Measurements from ENCODE around the gene GPR55. TPM values are rescaled to one million over a fixed set of nuclear protein-coding genes. Genes with fewer than 3 reads are reported as not detected.

Gene GPR55
- total and polyA plus RNA-seq, 10 of the 15 experiments (the other 5 are each of a cell fraction or from before 2014, with no cell fraction given): 2.1 to 30.1 (median 16.2) TPM

- no peak for FAIRE-seq
- H4K20me1 ChIP-seq (ENCODE audit: control insufficient read depth, insufficient read depth): no peaks in the 10 kb centered on the region
- CTCF ChIA-PET: interaction anchor here (1.0 to 1.1 kb wide), 3 partner anchors 11 to 42 kb away, joined by 3 to 4 read pairs (median 3); no protein-coding TSS in a partner anchor
Observed at GRCh38 chr2:230891064-230891463, 34.0 kb downstream of the GPR55 start.

More at GRCh38 chr2:230891064-230891463, 34.0 kb downstream of the GPR55 start:
- H3K4me1 ChIP-seq (ENCODE audit: control insufficient read depth, insufficient read depth, low read length): peaks cover 40% of the 10 kb centered on the region
- ChIA-PET POLR2A (no interaction called here), SMC1A (ENCODE audit: uncharacterized antibody, unreplicated experiment) (interaction anchor here (1.2 to 1.5 kb wide), 3 partner anchors 18 to 101 kb away, joined by 3 to 6 read pairs (median 3); no protein-coding TSS in a partner anchor), RAD21 (ENCODE audit: unreplicated experiment) (interaction anchor here (1.4 kb wide), 1 partner anchor 93 kb away, joined by 3 read pairs; no protein-coding TSS in a partner anchor)
- ATAC-seq: no peak
- H3K27ac ChIP-seq (ENCODE audit: control insufficient read depth, insufficient read depth): no peak overlapping the region
- BruUV-seq (replicated peaks): no TSS peak
- peaks cover 1% of the 10 kb centered on the region; the same call in 2 of the 3 replicates for H3K9me3 ChIP-seq (replicated peaks; ENCODE audit: control insufficient read depth, insufficient read depth, low read length)
- H3K36me3 ChIP-seq (ENCODE audit: control insufficient read depth in 2 of 2, insufficient read depth in 2 of 2, low read length in 1 of 2): no peaks in the 10 kb centered on the region
- DNase-seq (ENCODE audit: low read depth, low spot score): no peak
- 78% methylated on average over 5 of the region's 5 CpGs for WGBS (ENCODE audit: insufficient coverage, insufficient replicate concordance, low lambda C conversion rate, missing lambda C conversion rate)
- H3K27me3 ChIP-seq (replicated peaks in 1 of 2; ENCODE audit: control insufficient read depth in 2 of 2, insufficient read depth in 2 of 2, low read length in 1 of 2): no peaks in the 10 kb centered on the region
- no peak overlapping the region for H2AFZ ChIP-seq (ENCODE audit: control insufficient read depth, low read depth, low read length)
- no peak overlapping the region for H3K4me3 ChIP-seq
- H3K4me2 ChIP-seq (ENCODE audit: control insufficient read depth, insufficient read depth): peak overlapping the region; percentile 53; the same call in 1 of the 2 replicates
- in situ Hi-C loops (cut with MboI) (no loop called here), intact Hi-C loops (cut with micrococcal nuclease; ENCODE audit: unreplicated experiment) (no loop called here)
- TF ChIP-seq PAX5 (IDR thresholded peaks at IDR 0.05; ENCODE audit: borderline replicate concordance, low read depth, low read length) (no peak), RUNX3 (IDR thresholded peaks at IDR 0.05; ENCODE audit: low read length) (no peak), MTA3 (IDR thresholded peaks at IDR 0.05; ENCODE audit: borderline replicate concordance, low read length) (no peak), NFXL1 (IDR thresholded peaks at IDR 0.05; ENCODE audit: borderline replicate concordance) (no peak), BRCA1 (IDR thresholded peaks at IDR 0.05; ENCODE audit: low read depth, low read length) (no peak), STAT3 (IDR thresholded peaks at IDR 0.05; ENCODE audit: low read depth, low read length) (no peak), MEF2B (IDR thresholded peaks at IDR 0.05; ENCODE audit: partially characterized antibody, poor library complexity, severe bottlenecking) (no peak), NFYB (IDR thresholded peaks at IDR 0.05; ENCODE audit: insufficient read depth, low read depth, low read length) (no peak), BHLHE40 (IDR thresholded peaks at IDR 0.05; ENCODE audit: borderline replicate concordance in 1 of 2, low read depth in 2 of 2, low read length in 1 of 2) (no peak), CEBPZ (IDR thresholded peaks at IDR 0.05; ENCODE audit: low read depth, low read length) (no peak), HDAC2 (IDR thresholded peaks at IDR 0.05) (no peak), TCF3 (IDR thresholded peaks at IDR 0.05; ENCODE audit: borderline replicate concordance, insufficient read depth, low read depth, low read length) (no peak), NR2C2 (IDR thresholded peaks at IDR 0.05; ENCODE audit: borderline replicate concordance, control insufficient read depth, insufficient read length, low read depth) (no peak), POU2F2 (IDR thresholded peaks at IDR 0.05; ENCODE audit: borderline replicate concordance, low read depth, low read length) (no peak), RAD51 (IDR thresholded peaks at IDR 0.05) (no peak), PKNOX1 (IDR thresholded peaks at IDR 0.05) (no peak)
- no peaks in the 10 kb centered on the region for H3K79me2 ChIP-seq (ENCODE audit: control insufficient read depth, insufficient read depth, low read length)
- H3K9ac ChIP-seq (ENCODE audit: control insufficient read depth, insufficient read depth, low read length): no peak overlapping the region
